HK-2 (cell line): ENCODE results near the gene ZDHHC11B.

Source experiments
- DNase-seq: peaks from one replicate; pipeline ENCODE4 v3.0.0-alpha.2; 2018; ENCODE audit not compliant: unreplicated experiment

The ZDHHC11B gene

DNA sequence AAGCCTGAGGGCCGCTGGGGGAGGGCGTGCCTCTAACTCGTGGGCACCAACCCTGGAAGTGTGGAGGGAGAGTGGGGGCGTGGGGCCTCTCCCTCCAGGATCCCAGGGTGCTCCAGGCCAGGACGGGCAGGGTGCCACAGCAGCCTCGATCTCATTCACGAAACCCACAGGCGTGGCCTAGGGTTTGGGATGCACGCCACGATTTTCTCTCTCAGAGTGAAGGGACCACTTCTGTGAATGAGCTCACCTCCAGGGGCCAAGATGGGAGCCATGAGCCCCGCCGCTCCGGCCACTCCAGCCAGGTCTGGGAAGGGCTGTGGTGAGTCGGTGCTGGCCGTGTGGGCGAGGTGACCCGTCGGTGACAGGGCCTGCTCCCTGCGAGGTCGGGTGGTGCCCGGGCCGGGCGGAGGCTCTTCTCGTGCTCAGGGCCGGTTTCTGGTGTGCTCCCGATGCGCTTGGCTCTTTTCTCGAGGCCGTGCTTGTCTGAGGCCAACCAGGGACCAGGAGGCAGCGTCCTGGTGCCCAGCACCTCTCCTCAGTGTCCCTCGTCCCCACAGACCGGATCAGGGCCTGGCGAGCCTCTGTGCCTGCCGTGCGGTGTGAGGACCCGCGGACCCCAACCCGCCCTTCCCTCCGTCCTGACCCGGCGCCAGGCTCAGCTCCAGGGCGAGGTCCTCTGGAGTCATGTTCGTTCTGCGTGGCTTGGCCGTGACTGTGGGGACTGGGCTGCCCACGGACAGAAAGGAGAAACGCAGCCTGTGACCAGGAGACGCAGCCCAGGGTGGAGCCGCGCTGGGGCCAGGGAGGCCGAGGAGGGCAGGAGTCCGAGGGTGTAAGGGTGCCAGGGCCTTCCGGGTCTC lies 122.4 kb downstream of the ZDHHC11B start:
- no peak for DNase-seq

DNA sequence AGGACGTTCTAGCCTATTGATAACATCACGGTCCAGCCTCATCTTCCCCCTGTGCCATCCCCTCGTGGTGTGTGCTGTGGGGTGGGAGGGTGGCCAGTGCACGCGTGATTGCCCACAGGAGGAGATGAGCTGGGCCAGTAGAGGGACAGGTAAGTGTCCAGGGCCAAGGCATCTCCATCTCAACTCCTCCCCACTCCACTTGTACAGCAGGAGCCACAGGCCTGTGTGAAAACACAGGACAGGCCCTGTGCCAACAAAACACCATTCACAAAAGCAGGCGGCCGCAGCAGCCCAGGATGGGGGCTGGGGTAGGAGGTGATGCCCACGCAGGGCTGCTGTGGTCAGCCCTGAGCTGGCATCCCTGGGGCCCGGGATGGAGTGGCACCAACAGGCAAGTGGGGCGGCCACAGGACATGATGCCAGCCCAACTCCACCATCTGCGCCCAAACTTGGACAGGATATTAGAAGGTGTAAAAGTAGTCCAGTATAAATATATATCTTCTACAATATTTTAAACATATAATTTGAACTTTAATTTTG lies 124.0 kb downstream of the ZDHHC11B start:
- no peak for DNase-seq
